Ovary (tissue), 3 donors: Measurements from ENCODE around the gene NCBP2.

Experiments
- CTCF ChIP-seq, 3 donors: fragments of 450-650 bp in 2 of 3; fragments of 200-600 bp in 1 of 3; IDR thresholded peaks; one replicate each; pipeline versions ENCODE4 v1.5.1 to v1.8.0; 2016 to 2022; ENCODE audit warnings: antibody characterized with exemption in 3 of 3, mild to moderate bottlenecking in 1 of 3
- POLR2A ChIP-seq: fragments of 450-650 bp; IDR thresholded peaks from one replicate; pipeline ENCODE4 v1.6.1; 2017; ENCODE audit warnings: antibody characterized with exemption, mild to moderate bottlenecking, moderate library complexity
- donor health status: DM: no; HTN: no; CAD: no.

- TF ChIP-seq CTCF (IDR thresholded peaks at IDR 0.05) (no peak), POLR2A (no peak)
These were observed 6.9 kb upstream of the NCBP2 start for GRCh38 chr3:196949285-196949619.
